ENCODE measurements around the gene FZR1. TPM values are rescaled to one million over a fixed set of nuclear protein-coding genes. Genes with fewer than 3 reads are reported as not detected.

Gene FZR1
- total and polyA plus RNA-seq, 2 of the 13 experiments (the other 11 are each of a cell fraction or from before 2014, with no cell fraction given) = 29.0 to 30.8 TPM

DNA sequence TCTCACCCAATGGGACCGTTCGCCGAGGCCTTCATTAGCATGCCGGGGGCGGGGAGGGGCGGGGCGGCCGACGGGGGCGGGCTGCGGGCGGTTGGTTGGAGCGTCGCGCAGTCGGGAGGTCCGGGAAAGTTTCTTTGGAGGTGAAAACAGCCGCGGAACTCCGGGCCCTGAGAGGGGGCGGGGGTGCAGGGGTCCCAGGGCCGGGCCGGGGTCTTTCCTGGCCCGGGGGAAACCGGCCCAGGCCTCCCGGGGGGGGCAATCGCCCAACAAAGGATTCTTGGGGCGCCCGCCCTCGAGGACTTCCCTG is 66.7 kb downstream of the FZR1 start, which contains the start of gene HMG20B:
Gene HMG20B, plus strand, starts transcription at position 90 of the 307 bp plus-strand sequence. CDS start 366 bp downstream, outside the sequence.
- FAIRE-seq = no peak
- no peak for TF ChIP-seq ZC3H13 (CRISPR knock-in tag; IDR thresholded peaks at IDR 0.05)
- 0 out of 2 replicates have a peak, but pooled peaks have one; percentile 3 for TF ChIP-seq SOX5 (CRISPR knock-in tag; IDR thresholded peaks at IDR 0.05; ENCODE audit: borderline replicate concordance)
- TF ChIP-seq, protein P1, sequence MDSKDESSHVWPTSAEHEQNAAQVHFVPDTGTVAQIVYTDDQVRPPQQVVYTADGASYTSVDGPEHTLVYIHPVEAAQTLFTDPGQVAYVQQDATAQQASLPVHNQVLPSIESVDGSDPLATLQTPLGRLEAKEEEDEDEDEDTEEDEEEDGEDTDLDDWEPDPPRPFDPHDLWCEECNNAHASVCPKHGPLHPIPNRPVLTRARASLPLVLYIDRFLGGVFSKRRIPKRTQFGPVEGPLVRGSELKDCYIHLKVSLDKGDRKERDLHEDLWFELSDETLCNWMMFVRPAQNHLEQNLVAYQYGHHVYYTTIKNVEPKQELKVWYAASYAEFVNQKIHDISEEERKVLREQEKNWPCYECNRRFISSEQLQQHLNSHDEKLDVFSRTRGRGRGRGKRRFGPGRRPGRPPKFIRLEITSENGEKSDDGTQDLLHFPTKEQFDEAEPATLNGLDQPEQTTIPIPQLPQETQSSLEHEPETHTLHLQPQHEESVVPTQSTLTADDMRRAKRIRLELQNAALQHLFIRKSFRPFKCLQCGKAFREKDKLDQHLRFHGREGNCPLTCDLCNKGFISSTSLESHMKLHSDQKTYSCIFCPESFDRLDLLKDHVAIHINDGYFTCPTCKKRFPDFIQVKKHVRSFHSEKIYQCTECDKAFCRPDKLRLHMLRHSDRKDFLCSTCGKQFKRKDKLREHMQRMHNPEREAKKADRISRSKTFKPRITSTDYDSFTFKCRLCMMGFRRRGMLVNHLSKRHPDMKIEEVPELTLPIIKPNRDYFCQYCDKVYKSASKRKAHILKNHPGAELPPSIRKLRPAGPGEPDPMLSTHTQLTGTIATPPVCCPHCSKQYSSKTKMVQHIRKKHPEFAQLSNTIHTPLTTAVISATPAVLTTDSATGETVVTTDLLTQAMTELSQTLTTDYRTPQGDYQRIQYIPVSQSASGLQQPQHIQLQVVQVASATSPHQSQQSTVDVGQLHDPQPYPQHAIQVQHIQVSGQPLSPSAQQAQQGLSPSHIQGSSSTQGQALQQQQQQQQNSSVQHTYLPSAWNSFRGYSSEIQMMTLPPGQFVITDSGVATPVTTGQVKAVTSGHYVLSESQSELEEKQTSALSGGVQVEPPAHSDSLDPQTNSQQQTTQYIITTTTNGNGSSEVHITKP (CRISPR knock-in tag; IDR thresholded peaks at IDR 0.05; ENCODE audit: low read depth) = no peak
- no peak for TF ChIP-seq ZNF432 (CRISPR knock-in tag; IDR thresholded peaks at IDR 0.05; ENCODE audit: borderline replicate concordance)
- TF ChIP-seq SAP130 (CRISPR knock-in tag; IDR thresholded peaks at IDR 0.05; ENCODE audit: low read depth) = peak; percentile 30
- no peak for TF ChIP-seq ZNF720 (CRISPR knock-in tag; IDR thresholded peaks at IDR 0.05)
- TF ChIP-seq, protein P2, sequence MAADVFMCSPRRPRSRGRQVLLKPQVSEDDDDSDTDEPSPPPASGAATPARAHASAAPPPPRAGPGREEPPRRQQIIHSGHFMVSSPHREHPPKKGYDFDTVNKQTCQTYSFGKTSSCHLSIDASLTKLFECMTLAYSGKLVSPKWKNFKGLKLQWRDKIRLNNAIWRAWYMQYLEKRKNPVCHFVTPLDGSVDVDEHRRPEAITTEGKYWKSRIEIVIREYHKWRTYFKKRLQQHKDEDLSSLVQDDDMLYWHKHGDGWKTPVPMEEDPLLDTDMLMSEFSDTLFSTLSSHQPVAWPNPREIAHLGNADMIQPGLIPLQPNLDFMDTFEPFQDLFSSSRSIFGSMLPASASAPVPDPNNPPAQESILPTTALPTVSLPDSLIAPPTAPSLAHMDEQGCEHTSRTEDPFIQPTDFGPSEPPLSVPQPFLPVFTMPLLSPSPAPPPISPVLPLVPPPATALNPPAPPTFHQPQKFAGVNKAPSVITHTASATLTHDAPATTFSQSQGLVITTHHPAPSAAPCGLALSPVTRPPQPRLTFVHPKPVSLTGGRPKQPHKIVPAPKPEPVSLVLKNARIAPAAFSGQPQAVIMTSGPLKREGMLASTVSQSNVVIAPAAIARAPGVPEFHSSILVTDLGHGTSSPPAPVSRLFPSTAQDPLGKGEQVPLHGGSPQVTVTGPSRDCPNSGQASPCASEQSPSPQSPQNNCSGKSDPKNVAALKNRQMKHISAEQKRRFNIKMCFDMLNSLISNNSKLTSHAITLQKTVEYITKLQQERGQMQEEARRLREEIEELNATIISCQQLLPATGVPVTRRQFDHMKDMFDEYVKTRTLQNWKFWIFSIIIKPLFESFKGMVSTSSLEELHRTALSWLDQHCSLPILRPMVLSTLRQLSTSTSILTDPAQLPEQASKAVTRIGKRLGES (CRISPR knock-in tag; IDR thresholded peaks at IDR 0.05; ENCODE audit: borderline replicate concordance) = no peak
- TF ChIP-seq ZNF441 (CRISPR knock-in tag; IDR thresholded peaks at IDR 0.05; ENCODE audit: borderline replicate concordance) = peak; percentile 94; the same call in 1 of the 2 replicates
- TF ChIP-seq ZBTB3 (CRISPR knock-in tag; IDR thresholded peaks at IDR 0.05; ENCODE audit: borderline replicate concordance, low read depth) = no peak
- TF ChIP-seq SIN3A (IDR thresholded peaks at IDR 0.05; ENCODE audit: borderline replicate concordance, low read depth, low read length) = peak; percentile 26; the same call in 1 of the 2 replicates
- TF ChIP-seq TCF7L2 (IDR thresholded peaks at IDR 0.05; ENCODE audit: low read depth, low read length) = no peak
- TF ChIP-seq, protein P3, sequence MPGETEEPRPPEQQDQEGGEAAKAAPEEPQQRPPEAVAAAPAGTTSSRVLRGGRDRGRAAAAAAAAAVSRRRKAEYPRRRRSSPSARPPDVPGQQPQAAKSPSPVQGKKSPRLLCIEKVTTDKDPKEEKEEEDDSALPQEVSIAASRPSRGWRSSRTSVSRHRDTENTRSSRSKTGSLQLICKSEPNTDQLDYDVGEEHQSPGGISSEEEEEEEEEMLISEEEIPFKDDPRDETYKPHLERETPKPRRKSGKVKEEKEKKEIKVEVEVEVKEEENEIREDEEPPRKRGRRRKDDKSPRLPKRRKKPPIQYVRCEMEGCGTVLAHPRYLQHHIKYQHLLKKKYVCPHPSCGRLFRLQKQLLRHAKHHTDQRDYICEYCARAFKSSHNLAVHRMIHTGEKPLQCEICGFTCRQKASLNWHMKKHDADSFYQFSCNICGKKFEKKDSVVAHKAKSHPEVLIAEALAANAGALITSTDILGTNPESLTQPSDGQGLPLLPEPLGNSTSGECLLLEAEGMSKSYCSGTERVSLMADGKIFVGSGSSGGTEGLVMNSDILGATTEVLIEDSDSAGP (CRISPR knock-in tag; IDR thresholded peaks at IDR 0.05; ENCODE audit: borderline replicate concordance) = peak; percentile 1; the same call in 1 of the 2 replicates
- no peak for TF ChIP-seq HOXA5 (CRISPR knock-in tag; IDR thresholded peaks at IDR 0.05)
- TF ChIP-seq, protein P4, sequence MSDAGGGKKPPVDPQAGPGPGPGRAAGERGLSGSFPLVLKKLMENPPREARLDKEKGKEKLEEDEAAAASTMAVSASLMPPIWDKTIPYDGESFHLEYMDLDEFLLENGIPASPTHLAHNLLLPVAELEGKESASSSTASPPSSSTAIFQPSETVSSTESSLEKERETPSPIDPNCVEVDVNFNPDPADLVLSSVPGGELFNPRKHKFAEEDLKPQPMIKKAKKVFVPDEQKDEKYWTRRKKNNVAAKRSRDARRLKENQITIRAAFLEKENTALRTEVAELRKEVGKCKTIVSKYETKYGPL (CRISPR knock-in tag; IDR thresholded peaks at IDR 0.05) = no peak

More for the DNA sequence above, 66.7 kb downstream of the FZR1 start, which contains the start of gene HMG20B:
- intact Hi-C loops (cut with micrococcal nuclease; ENCODE audit: unreplicated experiment) (loop anchor here (5.0 kb wide), 1 partner anchor 66 kb away; the partner anchor contains the start of gene FZR1), in situ Hi-C loops (cut with HindIII; ENCODE audit: extremely low pct_ligation_motif_present, low pct_unique_long_range_greater_than_20kb) (no loop called here)
- Histone ChIP-seq H4K20me1 (ENCODE audit: insufficient read depth, low read length) (peaks cover 4% of the 10 kb centered on the region), H2AFZ (ENCODE audit: low read length) (no peak within 1 kb of the TSS), H3K36me3 (replicated peaks in 1 of 2; ENCODE audit: control insufficient read depth in 1 of 2, insufficient read depth in 2 of 2, low read length in 2 of 2) (no peaks in the 10 kb centered on the region; a peak in 1 of 5 replicates), H3K9ac (ENCODE audit: insufficient read depth, low read depth, low read length) (peak within 1 kb of the TSS; percentile 87), H3K9me3 (ENCODE audit: low read length) (no peaks in the 10 kb centered on the region), H3K27ac (ENCODE audit: extremely low read length, insufficient read depth, low read length) (peak within 1 kb of the TSS; percentile 63), H3K79me2 (ENCODE audit: insufficient read depth, low read length) (peaks cover 2% of the 10 kb centered on the region), H3K4me2 (ENCODE audit: low read depth, low read length) (peak within 1 kb of the TSS; percentile 77), H3K27me3 (ENCODE audit: control insufficient read depth in 1 of 2, insufficient read depth in 2 of 2, low read length in 2 of 2) (no peaks in the 10 kb centered on the region), H3K4me3 (replicated peaks in 1 of 3; ENCODE audit: insufficient read depth in 1 of 3, low read depth in 2 of 3, low read length in 3 of 3) (peak within 1 kb of the TSS; percentile 81 to 94 (median 92)), H3K4me1 (ENCODE audit: insufficient read depth, low read length) (peaks cover 41% of the 10 kb centered on the region)
- ChIA-PET CTCF (ENCODE audit: low intra/inter-chr PET ratio, low total read pairs) (no interaction called here), POLR2A (no interaction called here)
- DNase-seq (ENCODE audit: low spot score) = no peak
- 0% methylated on average over 2 of the region's 30 CpGs for WGBS (ENCODE audit: low lambda C conversion rate)
- ATAC-seq = no peak
- BruUV-seq (replicated peaks) = no TSS peak

Measured in HepG2 (cell line).